ENCODE measurements around the gene NECAP2.

NECAP2 gene

GRCh38 chr1:16398371-16398953 lies 42.1 kb upstream of the NECAP2 start:
- peaks cover 41% of the 10 kb centered on the region for H3K36me3 ChIP-seq (ENCODE audit: insufficient read depth, low read length)
- no peak for TF ChIP-seq FOXP2 (optimal IDR thresholded peaks at IDR 0.05; ENCODE audit: control extremely low read depth, extremely low read length, insufficient read depth)
- no peak for TF ChIP-seq EZH2 (IDR thresholded peaks at IDR 0.05)
- TF ChIP-seq POLR2AphosphoS5 (IDR thresholded peaks at IDR 0.05; ENCODE audit: borderline replicate concordance, low read depth, low read length), result no peak; the same call in 1 of the 2 replicates
- H3K4me3 ChIP-seq, result no peak overlapping the region
- no peak overlapping the region for H3K27ac ChIP-seq
- no peaks in the 10 kb centered on the region for H3K9me3 ChIP-seq (ENCODE audit: low read depth, low read length)
- H3K9ac ChIP-seq (ENCODE audit: insufficient read length), result no peak overlapping the region
- no peak for DNase-seq (ENCODE audit: low read depth, low spot score)

DNA sequence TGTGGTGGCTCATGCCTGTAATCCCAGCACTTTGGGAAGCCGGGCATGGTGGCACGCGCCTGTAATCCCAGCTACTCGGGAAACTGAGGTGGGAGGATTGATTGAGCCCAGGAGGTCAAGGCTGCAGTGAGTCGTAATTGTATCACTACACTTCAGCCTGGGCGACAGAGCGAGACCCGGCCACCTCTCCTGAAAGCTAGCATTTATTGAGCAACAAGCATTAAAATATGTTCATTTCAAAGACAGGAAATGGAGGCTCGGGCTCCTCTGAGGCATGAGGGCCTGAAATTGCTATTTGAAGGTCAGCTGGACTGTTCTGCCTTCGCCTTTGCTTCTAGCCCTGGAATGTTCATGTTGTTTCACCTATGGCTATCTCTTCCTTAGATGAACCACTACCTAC lies 37.8 kb upstream of the NECAP2 start:
- H3K27ac ChIP-seq, result no peak overlapping the region
- no peaks in the 10 kb centered on the region; the same call in 1 of the 2 replicates for H3K36me3 ChIP-seq (ENCODE audit: insufficient read depth, low read length)

DNA sequence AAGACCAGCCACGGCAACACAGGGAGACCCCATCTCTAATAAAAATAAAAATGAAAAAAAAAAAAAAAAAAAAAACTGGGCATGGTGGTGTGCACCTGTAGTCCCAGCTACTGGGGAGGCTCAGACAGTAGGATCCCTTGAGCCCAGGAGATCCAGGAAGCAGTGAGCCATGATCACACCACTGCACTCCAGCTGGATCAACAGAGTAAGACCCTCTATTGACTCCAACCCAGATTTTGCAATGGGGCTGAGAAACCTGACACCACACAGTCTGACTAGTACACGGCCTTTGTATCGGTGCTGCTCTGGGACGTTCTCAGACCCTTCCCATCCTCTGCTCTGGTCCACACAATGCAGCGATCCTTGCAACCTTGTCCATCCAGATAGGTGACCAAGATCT lies 35.1 kb upstream of the NECAP2 start:
- no peak for DNase-seq (ENCODE audit: low read depth, low spot score)
- TF ChIP-seq FOXP2 (optimal IDR thresholded peaks at IDR 0.05; ENCODE audit: control extremely low read depth, extremely low read length, insufficient read depth) (no peak), EZH2 (IDR thresholded peaks at IDR 0.05) (no peak), POLR2AphosphoS5 (IDR thresholded peaks at IDR 0.05; ENCODE audit: borderline replicate concordance, low read depth, low read length) (no peak)
- no peak overlapping the region for H3K27ac ChIP-seq

More for the DNA sequence above, 37.8 kb upstream of the NECAP2 start:
- DNase-seq (ENCODE audit: low read depth, low spot score), result no peak
- Histone ChIP-seq H3K9me3 (ENCODE audit: low read depth, low read length) (no peaks in the 10 kb centered on the region), H3K4me3 (no peak overlapping the region), H3K9ac (ENCODE audit: insufficient read length) (no peak overlapping the region)
- no peak for TF ChIP-seq EZH2 (IDR thresholded peaks at IDR 0.05)
- TF ChIP-seq POLR2AphosphoS5 (IDR thresholded peaks at IDR 0.05; ENCODE audit: borderline replicate concordance, low read depth, low read length), result no peak
- no peak for TF ChIP-seq FOXP2 (optimal IDR thresholded peaks at IDR 0.05; ENCODE audit: control extremely low read depth, extremely low read length, insufficient read depth)

GRCh38 chr1:16406868-16407267 lies 33.7 kb upstream of the NECAP2 start:
- Histone ChIP-seq H3K9me3 (ENCODE audit: low read depth, low read length) (no peaks in the 10 kb centered on the region), H3K9ac (ENCODE audit: insufficient read length) (no peak overlapping the region), H3K27ac (no peak overlapping the region), H3K4me3 (no peak overlapping the region), H3K36me3 (ENCODE audit: insufficient read depth, low read length) (no peaks in the 10 kb centered on the region)
- no peak for DNase-seq (ENCODE audit: low read depth, low spot score)
- TF ChIP-seq FOXP2 (optimal IDR thresholded peaks at IDR 0.05; ENCODE audit: control extremely low read depth, extremely low read length, insufficient read depth) (no peak), POLR2AphosphoS5 (IDR thresholded peaks at IDR 0.05; ENCODE audit: borderline replicate concordance, low read depth, low read length) (no peak), EZH2 (IDR thresholded peaks at IDR 0.05) (no peak)

More for the DNA sequence above, 35.1 kb upstream of the NECAP2 start:
- no peaks in the 10 kb centered on the region for H3K36me3 ChIP-seq (ENCODE audit: insufficient read depth, low read length)
- H3K9me3 ChIP-seq (ENCODE audit: low read depth, low read length), result no peaks in the 10 kb centered on the region
- no peak overlapping the region for H3K9ac ChIP-seq (ENCODE audit: insufficient read length)
- no peak overlapping the region for H3K4me3 ChIP-seq

- H3K9ac ChIP-seq (ENCODE audit: insufficient read length), result no peak overlapping the region
- no peak overlapping the region for H3K4me3 ChIP-seq
- no peak overlapping the region for H3K27ac ChIP-seq
- H3K36me3 ChIP-seq (ENCODE audit: insufficient read depth, low read length), result no peaks in the 10 kb centered on the region
- no peaks in the 10 kb centered on the region for H3K9me3 ChIP-seq (ENCODE audit: low read depth, low read length)
- DNase-seq (ENCODE audit: low read depth, low spot score), result no peak
- TF ChIP-seq POLR2AphosphoS5 (IDR thresholded peaks at IDR 0.05; ENCODE audit: borderline replicate concordance, low read depth, low read length), result no peak
- no peak for TF ChIP-seq EZH2 (IDR thresholded peaks at IDR 0.05)
- no peak for TF ChIP-seq FOXP2 (optimal IDR thresholded peaks at IDR 0.05; ENCODE audit: control extremely low read depth, extremely low read length, insufficient read depth)
Measured at GRCh38 chr1:16409536-16410152, 30.9 kb upstream of the NECAP2 start.

- no peaks in the 10 kb centered on the region for H3K9me3 ChIP-seq (ENCODE audit: low read depth, low read length)
- DNase-seq (ENCODE audit: low read depth, low spot score), result no peak
- no peak for TF ChIP-seq EZH2 (IDR thresholded peaks at IDR 0.05)
- no peak for TF ChIP-seq FOXP2 (optimal IDR thresholded peaks at IDR 0.05; ENCODE audit: control extremely low read depth, extremely low read length, insufficient read depth)
- TF ChIP-seq POLR2AphosphoS5 (IDR thresholded peaks at IDR 0.05; ENCODE audit: borderline replicate concordance, low read depth, low read length), result no peak
Measured at GRCh38 chr1:16410803-16411202, 29.7 kb upstream of the NECAP2 start.

DNA sequence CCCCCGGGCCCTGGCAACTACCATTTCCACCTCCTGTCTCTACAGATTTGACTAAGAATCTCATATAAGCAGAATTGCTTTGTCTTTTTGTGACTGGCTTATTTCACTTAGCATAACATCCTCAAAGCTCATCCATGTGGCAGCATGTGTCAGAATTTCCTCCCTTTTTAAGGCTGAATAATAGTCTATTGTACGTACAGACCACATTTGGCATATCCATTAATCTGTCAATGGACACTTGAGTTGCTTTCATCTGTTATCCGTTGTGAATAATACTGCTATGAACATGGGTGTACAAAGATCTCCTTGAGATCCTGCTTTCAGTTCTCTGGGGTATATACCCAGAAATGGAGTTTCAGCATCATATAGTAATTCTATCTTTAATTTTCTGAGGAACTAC lies 27.3 kb upstream of the NECAP2 start:
- H3K36me3 ChIP-seq (ENCODE audit: insufficient read depth, low read length), result no peaks in the 10 kb centered on the region
- no peak overlapping the region for H3K27ac ChIP-seq
- no peaks in the 10 kb centered on the region for H3K9me3 ChIP-seq (ENCODE audit: low read depth, low read length)
- no peak for DNase-seq (ENCODE audit: low read depth, low spot score)
- H3K4me3 ChIP-seq, result no peak overlapping the region
- no peak for TF ChIP-seq FOXP2 (optimal IDR thresholded peaks at IDR 0.05; ENCODE audit: control extremely low read depth, extremely low read length, insufficient read depth)
- TF ChIP-seq EZH2 (IDR thresholded peaks at IDR 0.05), result no peak
- no peak for TF ChIP-seq POLR2AphosphoS5 (IDR thresholded peaks at IDR 0.05; ENCODE audit: borderline replicate concordance, low read depth, low read length)
- no peak overlapping the region for H3K9ac ChIP-seq (ENCODE audit: insufficient read length)

More at GRCh38 chr1:16410803-16411202, 29.7 kb upstream of the NECAP2 start:
- H3K4me3 ChIP-seq, result no peak overlapping the region
- H3K36me3 ChIP-seq (ENCODE audit: insufficient read depth, low read length), result no peaks in the 10 kb centered on the region
- H3K27ac ChIP-seq, result no peak overlapping the region
- H3K9ac ChIP-seq (ENCODE audit: insufficient read length), result no peak overlapping the region

DNA sequence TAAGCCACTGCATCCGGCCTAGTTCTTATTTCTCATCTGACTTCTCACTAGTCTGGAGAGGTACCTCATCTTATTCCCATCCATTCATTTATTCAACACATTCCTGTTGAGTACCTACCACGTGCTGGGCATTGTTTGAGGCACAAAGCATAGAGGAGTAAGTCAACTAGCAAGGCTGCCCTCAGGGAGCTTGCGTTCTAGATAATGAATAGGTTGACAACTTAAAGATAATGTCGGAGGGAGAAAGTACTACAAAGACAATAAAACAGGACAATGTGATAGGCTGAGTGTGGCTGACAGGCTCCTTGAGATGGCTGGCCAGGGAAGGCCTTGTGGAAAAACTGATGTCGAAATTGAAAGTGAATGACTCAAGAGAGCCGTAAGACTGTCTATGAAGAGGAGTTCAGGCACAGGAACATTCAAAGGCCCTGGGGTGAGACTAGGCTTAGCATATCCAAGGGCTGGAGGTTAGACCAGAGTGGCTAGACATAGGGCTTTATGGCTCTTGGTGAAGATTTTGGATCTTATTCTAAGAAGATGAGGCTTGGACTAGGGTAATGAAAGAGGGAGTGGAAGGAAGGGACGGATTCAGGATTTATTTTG lies 21.6 kb upstream of the NECAP2 start:
- no peak overlapping the region for H3K9ac ChIP-seq (ENCODE audit: insufficient read length)
- no peak overlapping the region for H3K27ac ChIP-seq
- H3K36me3 ChIP-seq (ENCODE audit: insufficient read depth, low read length), result no peaks in the 10 kb centered on the region
- no peak overlapping the region for H3K4me3 ChIP-seq
- TF ChIP-seq POLR2AphosphoS5 (IDR thresholded peaks at IDR 0.05; ENCODE audit: borderline replicate concordance, low read depth, low read length), result no peak
- no peak for TF ChIP-seq FOXP2 (optimal IDR thresholded peaks at IDR 0.05; ENCODE audit: control extremely low read depth, extremely low read length, insufficient read depth)
- TF ChIP-seq EZH2 (IDR thresholded peaks at IDR 0.05), result no peak
- no peaks in the 10 kb centered on the region for H3K9me3 ChIP-seq (ENCODE audit: low read depth, low read length)
- DNase-seq (ENCODE audit: low read depth, low spot score), result no peak

Data from SK-N-MC (cell line).